ENCODE results near the gene VPS51.

The VPS51 gene

GRCh38 chr11:65108469-65109123 lies 12.6 kb downstream of the VPS51 start:
- no peaks in the 10 kb centered on the region for H3K27me3 ChIP-seq (ENCODE audit: insufficient read depth, low read length)
- peaks cover 7% of the 10 kb centered on the region; the same call in 1 of the 2 replicates for H3K4me1 ChIP-seq (ENCODE audit: insufficient read depth, low read length)
- 96% methylated on average over 38 of the region's 38 CpGs for WGBS
- no peak overlapping the region for H3K9ac ChIP-seq (ENCODE audit: low read depth, low read length)
- no peaks in the 10 kb centered on the region for H3K9me3 ChIP-seq (ENCODE audit: insufficient read depth, low read depth, low read length)
- H3K27ac ChIP-seq (ENCODE audit: low read depth, low read length), result no peak overlapping the region
- H3K36me3 ChIP-seq (ENCODE audit: insufficient read depth, low read length), result peaks cover 17% of the 10 kb centered on the region
- no peak overlapping the region for H3K4me3 ChIP-seq (ENCODE audit: low read length)

GRCh38 chr11:65109231-65110198 lies 13.5 kb downstream of the VPS51 start:
- no peak overlapping the region for H3K4me3 ChIP-seq (ENCODE audit: low read length)
- H3K27me3 ChIP-seq (ENCODE audit: insufficient read depth, low read length), result no peaks in the 10 kb centered on the region
- H3K9me3 ChIP-seq (ENCODE audit: insufficient read depth, low read depth, low read length), result no peaks in the 10 kb centered on the region
- H3K27ac ChIP-seq (ENCODE audit: low read depth, low read length), result no peak overlapping the region
- peaks cover 7% of the 10 kb centered on the region; the same call in 1 of the 2 replicates for H3K4me1 ChIP-seq (ENCODE audit: insufficient read depth, low read length)
- peaks cover 15% of the 10 kb centered on the region for H3K36me3 ChIP-seq (ENCODE audit: insufficient read depth, low read length)
- H3K9ac ChIP-seq (ENCODE audit: low read depth, low read length), result no peak overlapping the region
- 94% methylated on average over 36 of the region's 36 CpGs for WGBS

GRCh38 chr11:65110354-65110861 lies 14.4 kb downstream of the VPS51 start:
- Histone ChIP-seq H3K36me3 (ENCODE audit: insufficient read depth, low read length) (peaks cover 18% of the 10 kb centered on the region), H3K9me3 (ENCODE audit: insufficient read depth, low read depth, low read length) (no peaks in the 10 kb centered on the region), H3K27me3 (ENCODE audit: insufficient read depth, low read length) (no peaks in the 10 kb centered on the region), H3K27ac (ENCODE audit: low read depth, low read length) (no peak overlapping the region), H3K4me1 (ENCODE audit: insufficient read depth, low read length) (peaks cover 7% of the 10 kb centered on the region; the same call in 1 of the 2 replicates), H3K4me3 (ENCODE audit: low read length) (no peak overlapping the region), H3K9ac (ENCODE audit: low read depth, low read length) (no peak overlapping the region)
- WGBS, result 27% methylated on average over 18 of the region's 18 CpGs

GRCh38 chr11:65111159-65111743 lies 15.2 kb downstream of the VPS51 start:
- H3K9me3 ChIP-seq (ENCODE audit: insufficient read depth, low read depth, low read length), result no peaks in the 10 kb centered on the region
- no peaks in the 10 kb centered on the region for H3K27me3 ChIP-seq (ENCODE audit: insufficient read depth, low read length)
- H3K36me3 ChIP-seq (ENCODE audit: insufficient read depth, low read length), result peaks cover 22% of the 10 kb centered on the region
- peaks cover 7% of the 10 kb centered on the region; the same call in 1 of the 2 replicates for H3K4me1 ChIP-seq (ENCODE audit: insufficient read depth, low read length)
- no peak overlapping the region for H3K27ac ChIP-seq (ENCODE audit: low read depth, low read length)
- 64% methylated on average over 31 of the region's 31 CpGs for whole genome bisulfite sequencing
- peak overlapping the region; percentile 25 for H3K4me3 ChIP-seq (ENCODE audit: low read length)
- no peak overlapping the region for H3K9ac ChIP-seq (ENCODE audit: low read depth, low read length)

- Histone ChIP-seq H3K9me3 (ENCODE audit: insufficient read depth, low read depth, low read length) (no peaks in the 10 kb centered on the region), H3K27ac (ENCODE audit: low read depth, low read length) (peak within 1 kb of the TSS; percentile 84), H3K4me1 (ENCODE audit: insufficient read depth, low read length) (peaks cover 7% of the 10 kb centered on the region; the same call in 1 of the 2 replicates), H3K4me3 (ENCODE audit: low read length) (peak within 1 kb of the TSS; percentile 90), H3K9ac (ENCODE audit: low read depth, low read length) (peak within 1 kb of the TSS; percentile 85), H3K36me3 (ENCODE audit: insufficient read depth, low read length) (peaks cover 22% of the 10 kb centered on the region), H3K27me3 (ENCODE audit: insufficient read depth, low read length) (no peaks in the 10 kb centered on the region)
- under 1% methylated on average over 64 of the region's 64 CpGs for WGBS
Measured at GRCh38 chr11:65111744-65112545, 15.9 kb downstream of the VPS51 start, which contains the start of gene TM7SF2. Gene TM7SF2, plus strand, starts transcription at chr11:65111872. Its CDS starts 144 bp downstream, at chr11:65112016.

- WGBS, result 3% methylated on average over 57 of the region's 57 CpGs
- H3K9me3 ChIP-seq (ENCODE audit: insufficient read depth, low read depth, low read length), result no peaks in the 10 kb centered on the region
- peak overlapping the region; percentile 85 for H3K9ac ChIP-seq (ENCODE audit: low read depth, low read length)
- H3K4me1 ChIP-seq (ENCODE audit: insufficient read depth, low read length), result peaks cover 7% of the 10 kb centered on the region; the same call in 1 of the 2 replicates
- H3K36me3 ChIP-seq (ENCODE audit: insufficient read depth, low read length), result peaks cover 22% of the 10 kb centered on the region
- H3K4me3 ChIP-seq (ENCODE audit: low read length), result peak overlapping the region; percentile 90
- peak overlapping the region; percentile 84; the same call in 1 of the 2 replicates for H3K27ac ChIP-seq (ENCODE audit: low read depth, low read length)
- H3K27me3 ChIP-seq (ENCODE audit: insufficient read depth, low read length), result no peaks in the 10 kb centered on the region
Measured at GRCh38 chr11:65112546-65113360, 16.7 kb downstream of the VPS51 start.

- 65% methylated on average over 11 of the region's 14 CpGs for WGBS
- Histone ChIP-seq H3K4me1 (ENCODE audit: insufficient read depth, low read length) (peaks cover 7% of the 10 kb centered on the region; the same call in 1 of the 2 replicates), H3K27ac (ENCODE audit: low read depth, low read length) (no peak overlapping the region), H3K27me3 (ENCODE audit: insufficient read depth, low read length) (no peaks in the 10 kb centered on the region), H3K9me3 (ENCODE audit: insufficient read depth, low read depth, low read length) (no peaks in the 10 kb centered on the region), H3K4me3 (ENCODE audit: low read length) (peak overlapping the region; percentile 90), H3K36me3 (ENCODE audit: insufficient read depth, low read length) (peaks cover 23% of the 10 kb centered on the region), H3K9ac (ENCODE audit: low read depth, low read length) (peak overlapping the region; percentile 37; the same call in 1 of the 2 replicates)
Measured at GRCh38 chr11:65113361-65113756, 17.3 kb downstream of the VPS51 start.

GRCh38 chr11:65113839-65114238 lies 17.8 kb downstream of the VPS51 start:
- peaks cover 28% of the 10 kb centered on the region for H3K36me3 ChIP-seq (ENCODE audit: insufficient read depth, low read length)
- peaks cover 7% of the 10 kb centered on the region; the same call in 1 of the 2 replicates for H3K4me1 ChIP-seq (ENCODE audit: insufficient read depth, low read length)
- 94% methylated on average over 6 of the region's 6 CpGs for WGBS
- H3K4me3 ChIP-seq (ENCODE audit: low read length), result 0 out of 2 replicates have a peak overlapping the region, but pooled peaks have one; percentile 90
- no peaks in the 10 kb centered on the region for H3K27me3 ChIP-seq (ENCODE audit: insufficient read depth, low read length)
- H3K9me3 ChIP-seq (ENCODE audit: insufficient read depth, low read depth, low read length), result no peaks in the 10 kb centered on the region
- H3K9ac ChIP-seq (ENCODE audit: low read depth, low read length), result no peak overlapping the region
- H3K27ac ChIP-seq (ENCODE audit: low read depth, low read length), result no peak overlapping the region

GRCh38 chr11:65114538-65115171 lies 18.6 kb downstream of the VPS51 start:
- Histone ChIP-seq H3K27ac (ENCODE audit: low read depth, low read length) (no peak overlapping the region), H3K9me3 (ENCODE audit: insufficient read depth, low read depth, low read length) (no peaks in the 10 kb centered on the region), H3K27me3 (ENCODE audit: insufficient read depth, low read length) (no peaks in the 10 kb centered on the region), H3K36me3 (ENCODE audit: insufficient read depth, low read length) (peaks cover 31% of the 10 kb centered on the region), H3K4me1 (ENCODE audit: insufficient read depth, low read length) (peaks cover 7% of the 10 kb centered on the region; the same call in 1 of the 2 replicates), H3K9ac (ENCODE audit: low read depth, low read length) (no peak overlapping the region), H3K4me3 (ENCODE audit: low read length) (no peak overlapping the region)
- 94% methylated on average over 11 of the region's 11 CpGs for WGBS
